ENCODE data around the gene FCER1G. TPM values are rescaled to one million over a fixed set of nuclear protein-coding genes. Genes with fewer than 3 reads are reported as not detected.

Gene FCER1G
- total and polyA plus RNA-seq, 2 donors (not counting 3 experiments of a cell fraction or from before 2014, with no cell fraction given) = 1.1 to 1.6 TPM

DNA sequence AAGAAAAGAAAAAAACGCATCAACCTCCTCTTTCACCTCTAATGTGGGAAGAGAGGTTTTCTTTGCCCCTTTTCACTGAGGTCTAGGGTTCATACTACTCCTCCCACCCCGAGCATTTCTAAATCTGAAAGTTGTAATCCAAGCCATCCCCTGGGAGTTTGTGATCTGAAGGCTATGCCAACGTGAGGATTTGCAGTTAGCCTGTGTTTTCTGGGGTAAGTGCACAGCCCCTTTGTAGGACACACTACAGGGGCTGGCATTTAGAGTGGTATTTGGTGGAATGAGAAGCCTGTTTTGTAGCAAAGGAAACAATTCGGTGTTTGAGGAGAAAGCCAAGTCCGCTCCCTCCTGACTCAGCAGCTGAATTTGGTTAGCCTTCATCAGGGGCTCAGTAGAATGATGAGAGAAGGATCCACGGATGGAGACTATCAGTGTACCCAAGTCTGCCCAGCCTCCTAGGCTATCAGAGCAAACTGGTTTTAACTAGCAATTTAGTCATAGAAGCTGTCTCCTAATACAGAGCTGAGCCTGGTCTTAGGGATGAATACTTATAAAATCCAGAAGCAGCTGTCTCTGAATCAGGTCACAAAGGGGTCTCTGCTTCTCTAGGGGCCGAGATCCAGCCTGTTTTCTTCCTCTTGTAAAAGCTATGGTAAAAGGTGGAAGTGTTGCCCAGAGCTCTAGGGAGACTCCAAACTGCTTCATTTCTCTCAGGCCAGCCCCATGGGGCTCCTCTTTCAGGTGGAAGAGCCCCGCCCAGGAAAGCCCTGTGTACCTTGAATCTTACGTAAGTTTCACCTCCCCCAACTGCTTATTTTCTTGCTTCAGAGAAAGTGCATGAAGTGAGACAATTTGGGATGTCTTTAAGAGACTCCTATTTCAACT, 45.5 kb downstream of the FCER1G start:
- no peak for FAIRE-seq
- POLR2A ChIA-PET = no interaction called here

More for the DNA sequence above, 45.5 kb downstream of the FCER1G start:
- intact Hi-C loops (cut with micrococcal nuclease) (no loop called here), dilution Hi-C loops (cut with MboI; ENCODE audit: extremely low pct_ligation_motif_present, low sequenced_read_pairs) (no loop called here)
- no peaks in the 10 kb centered on the region for H3K9me1 ChIP-seq (replicated peaks; ENCODE audit: control insufficient read depth, extremely low read depth, insufficient read depth, low read length)
- no peak overlapping the region for H2AFZ ChIP-seq (ENCODE audit: low read depth, low read length)
- CTCF ChIA-PET = interaction anchor here (1.4 to 1.6 kb wide), 2 partner anchors 12 to 31 kb away, joined by 5 to 7 read pairs; no protein-coding TSS in a partner anchor
- peaks cover 31 to 43% of the 10 kb centered on the region in 2 experiments for H3K27me3 ChIP-seq (ENCODE audit: control insufficient read depth in 2 of 2, insufficient read depth in 2 of 2, low read length in 2 of 2)
- no peak overlapping the region for H3K27ac ChIP-seq (ENCODE audit: insufficient read depth, low read depth, low read length)
- DNase-seq (ENCODE audit: low read depth, low spot score) = no peak
- no peaks in the 10 kb centered on the region for H3K79me2 ChIP-seq (ENCODE audit: control insufficient read depth, insufficient read depth, low read length)
- TF ChIP-seq EZH2 (IDR thresholded peaks at IDR 0.05; ENCODE audit: borderline replicate concordance, low read depth, low read length, severe bottlenecking) (no peak), JUN (IDR thresholded peaks at IDR 0.05; ENCODE audit: borderline replicate concordance, insufficient read depth, insufficient read length, low read depth) (no peak), POLR2A (IDR thresholded peaks at IDR 0.05; ENCODE audit: low read depth, low read length) (no peak), POLR2AphosphoS5 (IDR thresholded peaks at IDR 0.05; ENCODE audit: insufficient read depth, low read depth, low read length) (no peak), GATA2 (IDR thresholded peaks at IDR 0.05; ENCODE audit: insufficient read depth, insufficient read length, low read depth, low read length) (no peak), FOS (IDR thresholded peaks at IDR 0.05; ENCODE audit: borderline replicate concordance, insufficient read depth, low read length) (no peak), MYC (IDR thresholded peaks at IDR 0.05; ENCODE audit: low read depth, low read length) (no peak)
- TF ChIP-seq, protein P1, sequence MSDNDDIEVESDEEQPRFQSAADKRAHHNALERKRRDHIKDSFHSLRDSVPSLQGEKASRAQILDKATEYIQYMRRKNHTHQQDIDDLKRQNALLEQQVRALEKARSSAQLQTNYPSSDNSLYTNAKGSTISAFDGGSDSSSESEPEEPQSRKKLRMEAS (IDR thresholded peaks at IDR 0.05; ENCODE audit: insufficient read depth, insufficient read length) = no peak
- TF ChIP-seq, protein P2, sequence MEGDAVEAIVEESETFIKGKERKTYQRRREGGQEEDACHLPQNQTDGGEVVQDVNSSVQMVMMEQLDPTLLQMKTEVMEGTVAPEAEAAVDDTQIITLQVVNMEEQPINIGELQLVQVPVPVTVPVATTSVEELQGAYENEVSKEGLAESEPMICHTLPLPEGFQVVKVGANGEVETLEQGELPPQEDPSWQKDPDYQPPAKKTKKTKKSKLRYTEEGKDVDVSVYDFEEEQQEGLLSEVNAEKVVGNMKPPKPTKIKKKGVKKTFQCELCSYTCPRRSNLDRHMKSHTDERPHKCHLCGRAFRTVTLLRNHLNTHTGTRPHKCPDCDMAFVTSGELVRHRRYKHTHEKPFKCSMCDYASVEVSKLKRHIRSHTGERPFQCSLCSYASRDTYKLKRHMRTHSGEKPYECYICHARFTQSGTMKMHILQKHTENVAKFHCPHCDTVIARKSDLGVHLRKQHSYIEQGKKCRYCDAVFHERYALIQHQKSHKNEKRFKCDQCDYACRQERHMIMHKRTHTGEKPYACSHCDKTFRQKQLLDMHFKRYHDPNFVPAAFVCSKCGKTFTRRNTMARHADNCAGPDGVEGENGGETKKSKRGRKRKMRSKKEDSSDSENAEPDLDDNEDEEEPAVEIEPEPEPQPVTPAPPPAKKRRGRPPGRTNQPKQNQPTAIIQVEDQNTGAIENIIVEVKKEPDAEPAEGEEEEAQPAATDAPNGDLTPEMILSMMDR (IDR thresholded peaks at IDR 0.05; ENCODE audit: extremely low read depth in 1 of 2, insufficient read depth in 1 of 2, low read depth in 1 of 2, low read length in 2 of 2) = no peak
- H3K36me3 ChIP-seq (ENCODE audit: control insufficient read depth in 2 of 2, extremely low read depth in 1 of 2, insufficient read depth in 2 of 2, low read length in 2 of 2) = no peaks in the 10 kb centered on the region
- BruUV-seq (replicated peaks) = no TSS peak
- no peak overlapping the region for H3K4me3 ChIP-seq (replicated peaks in 1 of 3; ENCODE audit: insufficient read depth in 1 of 3, low read depth in 1 of 3, low read length in 3 of 3)
- peaks cover 3% of the 10 kb centered on the region for H3K4me1 ChIP-seq (ENCODE audit: control insufficient read depth, extremely low read depth, insufficient read depth, low read length)
- no peaks in the 10 kb centered on the region for H3K9me3 ChIP-seq (replicated peaks; ENCODE audit: control insufficient read depth, insufficient read depth, low read length)
- H3K9ac ChIP-seq (replicated peaks; ENCODE audit: extremely low read depth, insufficient read depth, low read length) = no peak overlapping the region
- H3K4me2 ChIP-seq (ENCODE audit: insufficient read depth, low read length) = no peak overlapping the region
- no peaks in the 10 kb centered on the region for H4K20me1 ChIP-seq (replicated peaks; ENCODE audit: control insufficient read depth, extremely low read depth, insufficient read depth, low read length)

Measured in endothelial cell of umbilical vein (primary cell).